ENCODE results near the gene FBLN1. TPM values are rescaled to one million over a fixed set of nuclear protein-coding genes. Genes with fewer than 3 reads are reported as not detected.
"Not testable (repeated sequence)": the region's sequence is repeated elsewhere in the genome, so short reads cannot be mapped to it uniquely, and the experiment has no call there.

The FBLN1 gene
- total and polyA plus RNA-seq, 9 donors = 93.4 to 235 (median 155) TPM

- H3K4me3 ChIP-seq (ENCODE audit: low read length) = no peak overlapping the region
- DNase-seq = no peak
- no peaks in the 10 kb centered on the region for H3K27me3 ChIP-seq (ENCODE audit: control insufficient read depth, insufficient read depth, low read length)
- peaks cover 37% of the 10 kb centered on the region for H3K4me1 ChIP-seq (ENCODE audit: control insufficient read depth, insufficient read depth, low read length)
- no peaks in the 10 kb centered on the region for H3K9me3 ChIP-seq (replicated peaks; ENCODE audit: control insufficient read depth, low read depth, low read length)
- WGBS (ENCODE audit: insufficient coverage) = 92% methylated on average over 11 of the region's 11 CpGs
- no peak overlapping the region for H3K27ac ChIP-seq (ENCODE audit: low read length)
- peaks cover 64% of the 10 kb centered on the region for H3K36me3 ChIP-seq (ENCODE audit: control insufficient read depth, insufficient read depth, low read length)
Measured at GRCh38 chr22:45550891-45551290, 48.2 kb downstream of the FBLN1 start.

GRCh38 chr22:45551310-45552016 is 48.8 kb downstream of the FBLN1 start:
- Histone ChIP-seq H3K27ac (ENCODE audit: low read length) (no peak overlapping the region), H3K4me3 (ENCODE audit: low read length) (no peak overlapping the region), H3K27me3 (ENCODE audit: control insufficient read depth, insufficient read depth, low read length) (no peaks in the 10 kb centered on the region), H3K36me3 (ENCODE audit: control insufficient read depth, insufficient read depth, low read length) (peaks cover 61% of the 10 kb centered on the region), H3K9me3 (replicated peaks; ENCODE audit: control insufficient read depth, low read depth, low read length) (no peaks in the 10 kb centered on the region), H3K4me1 (ENCODE audit: control insufficient read depth, insufficient read depth, low read length) (peaks cover 37% of the 10 kb centered on the region)
- 59% methylated on average over 14 of the region's 18 CpGs for WGBS (ENCODE audit: insufficient coverage)
- DNase-seq = no peak

- Histone ChIP-seq H3K36me3 (ENCODE audit: control insufficient read depth, insufficient read depth, low read length) (peaks cover 59% of the 10 kb centered on the region), H3K4me1 (ENCODE audit: control insufficient read depth, insufficient read depth, low read length) (peaks cover 37% of the 10 kb centered on the region), H3K27me3 (ENCODE audit: control insufficient read depth, insufficient read depth, low read length) (no peaks in the 10 kb centered on the region), H3K9me3 (replicated peaks; ENCODE audit: control insufficient read depth, low read depth, low read length) (no peaks in the 10 kb centered on the region), H3K27ac (ENCODE audit: low read length) (no peak overlapping the region), H3K4me3 (ENCODE audit: low read length) (no peak overlapping the region)
- WGBS (ENCODE audit: insufficient coverage) = 81% methylated on average over 2 of the region's 12 CpGs
- no peak for DNase-seq
Measured at GRCh38 chr22:45552017-45552411, 49.3 kb downstream of the FBLN1 start.

GRCh38 chr22:45552580-45553350 is 50.1 kb downstream of the FBLN1 start:
- H3K9me3 ChIP-seq (replicated peaks; ENCODE audit: control insufficient read depth, low read depth, low read length) = no peaks in the 10 kb centered on the region
- WGBS (ENCODE audit: insufficient coverage) = 37% methylated on average over 27 of the region's 30 CpGs
- DNase-seq = peak; percentile 74
- no peaks in the 10 kb centered on the region for H3K27me3 ChIP-seq (ENCODE audit: control insufficient read depth, insufficient read depth, low read length)
- peaks cover 37% of the 10 kb centered on the region for H3K4me1 ChIP-seq (ENCODE audit: control insufficient read depth, insufficient read depth, low read length)
- no peak overlapping the region for H3K4me3 ChIP-seq (ENCODE audit: low read length)
- H3K27ac ChIP-seq (ENCODE audit: low read length) = peak overlapping the region; percentile 44
- H3K36me3 ChIP-seq (ENCODE audit: control insufficient read depth, insufficient read depth, low read length) = peaks cover 52% of the 10 kb centered on the region

- H3K4me1 ChIP-seq (ENCODE audit: control insufficient read depth, insufficient read depth, low read length) = peaks cover 35% of the 10 kb centered on the region
Measured at GRCh38 chr22:45553351-45554039, 50.8 kb downstream of the FBLN1 start.

GRCh38 chr22:45554040-45554406 is 51.3 kb downstream of the FBLN1 start:
- DNase-seq = no peak
- 73% methylated on average over 12 of the region's 16 CpGs for WGBS (ENCODE audit: insufficient coverage)
- no peak overlapping the region for H3K27ac ChIP-seq (ENCODE audit: low read length)

More at GRCh38 chr22:45553351-45554039, 50.8 kb downstream of the FBLN1 start:
- Histone ChIP-seq H3K36me3 (ENCODE audit: control insufficient read depth, insufficient read depth, low read length) (peaks cover 46% of the 10 kb centered on the region), H3K27me3 (ENCODE audit: control insufficient read depth, insufficient read depth, low read length) (no peaks in the 10 kb centered on the region), H3K4me3 (ENCODE audit: low read length) (no peak overlapping the region), H3K9me3 (replicated peaks; ENCODE audit: control insufficient read depth, low read depth, low read length) (no peaks in the 10 kb centered on the region), H3K27ac (ENCODE audit: low read length) (peak overlapping the region; percentile 44)
- DNase-seq = peak; percentile 89
- WGBS (ENCODE audit: insufficient coverage) = 34% methylated on average over 10 of the region's 23 CpGs

GRCh38 chr22:45554861-45555260 is 52.2 kb downstream of the FBLN1 start:
- DNase-seq = no peak
- H3K27me3 ChIP-seq (ENCODE audit: control insufficient read depth, insufficient read depth, low read length) = no peaks in the 10 kb centered on the region
- peaks cover 40% of the 10 kb centered on the region for H3K36me3 ChIP-seq (ENCODE audit: control insufficient read depth, insufficient read depth, low read length)
- H3K4me3 ChIP-seq (ENCODE audit: low read length) = no peak overlapping the region
- 77% methylated on average over 13 of the region's 19 CpGs for WGBS (ENCODE audit: insufficient coverage)
- H3K27ac ChIP-seq (ENCODE audit: low read length) = no peak overlapping the region
- H3K4me1 ChIP-seq (ENCODE audit: control insufficient read depth, insufficient read depth, low read length) = peaks cover 28% of the 10 kb centered on the region
- H3K9me3 ChIP-seq (replicated peaks; ENCODE audit: control insufficient read depth, low read depth, low read length) = peaks cover 10% of the 10 kb centered on the region

More at GRCh38 chr22:45554040-45554406, 51.3 kb downstream of the FBLN1 start:
- Histone ChIP-seq H3K27me3 (ENCODE audit: control insufficient read depth, insufficient read depth, low read length) (no peaks in the 10 kb centered on the region), H3K4me3 (ENCODE audit: low read length) (no peak overlapping the region), H3K36me3 (ENCODE audit: control insufficient read depth, insufficient read depth, low read length) (peaks cover 46% of the 10 kb centered on the region), H3K9me3 (replicated peaks; ENCODE audit: control insufficient read depth, low read depth, low read length) (peaks cover 2% of the 10 kb centered on the region), H3K4me1 (ENCODE audit: control insufficient read depth, insufficient read depth, low read length) (peaks cover 34% of the 10 kb centered on the region)

- Histone ChIP-seq H3K4me1 (ENCODE audit: control insufficient read depth, insufficient read depth, low read length) (peaks cover 11% of the 10 kb centered on the region), H3K36me3 (ENCODE audit: control insufficient read depth, insufficient read depth, low read length) (peaks cover 33% of the 10 kb centered on the region), H3K9me3 (replicated peaks; ENCODE audit: control insufficient read depth, low read depth, low read length) (peaks cover 16% of the 10 kb centered on the region)
- 88% methylated on average over 3 of the region's 7 CpGs for WGBS (ENCODE audit: insufficient coverage)
- not testable (repeated sequence) for H3K27ac ChIP-seq (ENCODE audit: low read length); DNase-seq; H3K4me3 ChIP-seq (ENCODE audit: low read length); H3K27me3 ChIP-seq (ENCODE audit: control insufficient read depth, insufficient read depth, low read length)
Measured at GRCh38 chr22:45557926-45558325, 55.2 kb downstream of the FBLN1 start.

- not testable (repeated sequence) for H3K27ac ChIP-seq (ENCODE audit: low read length); H3K4me1 ChIP-seq (ENCODE audit: control insufficient read depth, insufficient read depth, low read length); H3K4me3 ChIP-seq (ENCODE audit: low read length); DNase-seq; H3K27me3 ChIP-seq (ENCODE audit: control insufficient read depth, insufficient read depth, low read length)
- Histone ChIP-seq H3K36me3 (ENCODE audit: control insufficient read depth, insufficient read depth, low read length) (peaks cover 41% of the 10 kb centered on the region), H3K9me3 (replicated peaks; ENCODE audit: control insufficient read depth, low read depth, low read length) (peaks cover 16% of the 10 kb centered on the region)
- WGBS (ENCODE audit: insufficient coverage) = no CpG with 5 or more reads among the region's 3 CpGs
Measured at GRCh38 chr22:45560092-45560491, 57.4 kb downstream of the FBLN1 start.

- not testable (repeated sequence) for H3K27me3 ChIP-seq (ENCODE audit: control insufficient read depth, insufficient read depth, low read length); H3K27ac ChIP-seq (ENCODE audit: low read length); H3K4me1 ChIP-seq (ENCODE audit: control insufficient read depth, insufficient read depth, low read length); H3K4me3 ChIP-seq (ENCODE audit: low read length); DNase-seq
- Histone ChIP-seq H3K9me3 (replicated peaks; ENCODE audit: control insufficient read depth, low read depth, low read length) (peaks cover 16% of the 10 kb centered on the region), H3K36me3 (ENCODE audit: control insufficient read depth, insufficient read depth, low read length) (peaks cover 45% of the 10 kb centered on the region)
- WGBS (ENCODE audit: insufficient coverage) = no CpG with 5 or more reads among the region's 4 CpGs
Measured at GRCh38 chr22:45560761-45561160, 58.1 kb downstream of the FBLN1 start.
